K562 (cell line): ENCODE measurements around the gene SLC27A2.

Experiments used
- E2F6 ChIP-seq, 2 experiments: IDR thresholded peaks; 2 replicates each; pipeline ENCODE4 v1.6.1; 2011; ENCODE audit warnings: borderline replicate concordance in 1 of 2, control low read depth in 1 of 2, low read depth in 1 of 2, low read length in 1 of 2, mild to moderate bottlenecking in 1 of 2, mixed read lengths in 1 of 2, moderate library complexity in 1 of 2; ENCODE audit not compliant: insufficient read depth in 1 of 2, insufficient read length in 1 of 2, poor library complexity in 1 of 2, severe bottlenecking in 1 of 2; ENCODE audit errors: extremely low read depth in 1 of 2
- ETV5 ChIP-seq: sonication (generic); formaldehyde crosslinking; IDR thresholded peaks from 2 replicates; pipeline ENCODE4 v1.4.0; 2020; ENCODE audit warnings: low read depth, mild to moderate bottlenecking, missing genetic modification reagents
- POLR2A ChIP-seq: fragments of 450-650 bp; conservative IDR thresholded peaks from 2 replicates; pipeline ENCODE4 v1.6.1; 2016
- SMC3 ChIP-seq: conservative IDR thresholded peaks from 2 replicates; pipeline ENCODE4 v1.6.1; 2011; ENCODE audit warnings: low read depth, low read length, improper control_type of control experiment; ENCODE audit not compliant: insufficient read depth
- ZNF398 ChIP-seq: fragments of 250-450 bp; sonication (Bioruptor Pico); IDR thresholded peaks from 2 replicates; pipeline ENCODE4 v1.8.0; 2021; ENCODE audit warnings: moderate library complexity, mild to moderate bottlenecking, inconsistent platforms
- TF ChIP-seq, protein P1 (sequence below): sonication (generic); formaldehyde crosslinking; IDR thresholded peaks from 2 replicates; pipeline ENCODE4 v1.8.1; 2022; ENCODE audit warnings: missing genetic modification reagents

DNA sequence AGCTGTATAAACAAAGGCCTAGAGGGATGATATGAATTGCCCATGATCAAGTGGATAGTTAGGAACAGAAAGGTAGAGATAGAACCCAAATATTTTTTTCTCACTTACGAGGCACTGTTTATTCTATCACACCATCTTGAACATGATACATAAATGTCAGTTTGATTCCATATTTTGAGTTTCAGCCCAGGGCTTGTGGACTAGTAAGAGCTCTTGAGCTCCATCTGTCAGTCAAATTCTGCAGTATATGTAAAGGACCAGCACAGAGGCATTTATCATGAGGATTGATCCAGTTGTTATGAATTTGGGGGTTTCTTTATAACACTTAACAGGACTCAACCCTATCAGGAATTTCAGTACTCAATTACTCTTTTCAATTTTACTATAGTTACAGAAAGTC, 4.8 kb downstream of the SLC27A2 start:
- TF ChIP-seq ETV5 (CRISPR knock-in tag) (no peak), E2F6 (IDR thresholded peaks at IDR 0.05; ENCODE audit: borderline replicate concordance in 1 of 2, extremely low read depth in 1 of 2, insufficient read depth in 1 of 2, insufficient read length in 1 of 2, low read depth in 1 of 2, low read length in 1 of 2, poor library complexity in 1 of 2, severe bottlenecking in 1 of 2) (no peak), ZNF398 (CRISPR knock-in tag) (no peak), POLR2A (no peak), SMC3 (no peak)
- TF ChIP-seq, protein P1, sequence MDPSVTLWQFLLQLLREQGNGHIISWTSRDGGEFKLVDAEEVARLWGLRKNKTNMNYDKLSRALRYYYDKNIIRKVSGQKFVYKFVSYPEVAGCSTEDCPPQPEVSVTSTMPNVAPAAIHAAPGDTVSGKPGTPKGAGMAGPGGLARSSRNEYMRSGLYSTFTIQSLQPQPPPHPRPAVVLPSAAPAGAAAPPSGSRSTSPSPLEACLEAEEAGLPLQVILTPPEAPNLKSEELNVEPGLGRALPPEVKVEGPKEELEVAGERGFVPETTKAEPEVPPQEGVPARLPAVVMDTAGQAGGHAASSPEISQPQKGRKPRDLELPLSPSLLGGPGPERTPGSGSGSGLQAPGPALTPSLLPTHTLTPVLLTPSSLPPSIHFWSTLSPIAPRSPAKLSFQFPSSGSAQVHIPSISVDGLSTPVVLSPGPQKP (CRISPR knock-in tag), result no peak
